SK-N-MC (cell line): ENCODE data around the gene APP.

Experiments
- EZH2 ChIP-seq: fragments of 200-600 bp; sonication (generic); IDR thresholded peaks from one replicate; pipeline ENCODE4 v1.6.1; 2017; ENCODE audit warnings: antibody characterized with exemption
- POLR2AphosphoS5 ChIP-seq: IDR thresholded peaks from 2 replicates; pipeline ENCODE4 v1.6.1; 2012; ENCODE audit warnings: mild to moderate bottlenecking, low read depth, low read length, borderline replicate concordance

GRCh38 chr21:25979845-25980616, 190.5 kb downstream of the APP start:
- TF ChIP-seq EZH2 (no peak), POLR2AphosphoS5 (no peak)
